ENCODE results near the gene ADAM12.

- TF ChIP-seq CTCF (IDR thresholded peaks at IDR 0.05) (no peak), POLR2A (IDR thresholded peaks at IDR 0.05) (no peak)
Observed at GRCh38 chr10:126175641-126176262, 212.5 kb downstream of the ADAM12 start.

Measured in sigmoid colon (tissue), 3 donors.